T-helper 17 cell (primary cell): ENCODE results near the gene TMEM243. TPM values are rescaled to one million over a fixed set of nuclear protein-coding genes. Genes with fewer than 3 reads are reported as not detected.

ENCODE experiments used
- ATAC-seq: fragments of 150-1000 bp; cut with Tn5 transposase; 2 replicates; pipeline ENCODE4 v1.10.0; 2021; ENCODE audit warnings: mild to moderate bottlenecking, moderate library complexity
- DNase-seq, 3 donors: peaks; one replicate each; pipeline versions ENCODE4 v3.0.0 to v3.0.0-alpha.2; 2020 to 2021
- H3K9me3 ChIP-seq: one replicate; pipeline ENCODE4 v1.7.0; 2013; ENCODE audit warnings: low read length, mild to moderate bottlenecking; ENCODE audit not compliant: control insufficient read depth, poor library complexity, severe bottlenecking
- H3K27ac Mint-ChIP-seq: one replicate; pipeline ENCODE4 v1.8.0; 2022; ENCODE audit warnings: mild to moderate bottlenecking, moderate library complexity, mixed read lengths
- H3K27me3 Mint-ChIP-seq: one replicate; pipeline ENCODE4 v1.8.0; 2022; ENCODE audit warnings: mixed read lengths
- H3K36me3 Mint-ChIP-seq: one replicate; pipeline ENCODE4 v1.8.0; 2022; ENCODE audit warnings: low read depth, mixed read lengths
- H3K4me1 Mint-ChIP-seq: one replicate; pipeline ENCODE4 v1.8.0; 2022; ENCODE audit warnings: mild to moderate bottlenecking, mixed read lengths
- H3K4me3 Mint-ChIP-seq: one replicate; pipeline ENCODE4 v1.8.0; 2022; ENCODE audit warnings: mild to moderate bottlenecking, moderate library complexity, mixed read lengths
- total RNA-seq, 4 donors: library from RNA in 2 of 4; stranded (reverse) in 2 of 4; gene quantifications; one replicate each; pipeline ENCODE4 v1.2.3 and lab custom pipeline; 2022 to 2026

TMEM243 gene
- total RNA-seq, 2 donors from 2014 or later = 96.5 to 123 TPM

DNA sequence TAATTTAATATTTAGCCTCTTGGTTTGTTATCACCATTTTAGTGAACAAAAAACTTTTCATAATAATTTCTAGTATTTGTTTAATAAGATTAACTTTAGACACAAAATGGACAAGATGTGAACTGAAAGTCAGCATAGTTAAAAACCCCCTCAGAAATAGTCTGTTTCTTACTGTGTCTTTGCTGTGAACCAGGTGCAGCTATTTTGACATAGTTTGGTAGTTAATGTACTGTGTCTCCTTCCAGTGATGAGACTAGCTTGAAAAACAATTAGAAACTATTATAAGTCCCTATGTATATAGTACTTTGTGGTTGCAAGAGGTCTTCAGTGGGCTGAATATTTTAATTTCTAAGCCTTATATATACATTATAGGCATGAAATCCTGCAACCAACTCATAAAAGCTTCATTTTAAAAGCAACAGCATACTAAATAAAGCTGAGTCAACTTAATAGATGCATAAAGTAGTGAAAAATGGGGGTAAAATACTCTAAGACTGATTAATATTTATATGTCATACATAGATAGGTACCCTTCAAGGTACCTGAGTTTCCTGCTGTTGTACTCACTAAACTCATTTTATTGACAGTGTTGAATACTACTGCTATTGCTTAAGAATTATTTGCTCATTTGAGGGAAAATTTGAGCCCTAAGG lies 48.1 kb downstream of the TMEM243 start:
- Mint-ChIP-seq H3K36me3 (peaks cover 36% of the 10 kb centered on the region), H3K27ac (no peak overlapping the region), H3K4me3 (no peak overlapping the region), H3K27me3 (no peaks in the 10 kb centered on the region), H3K4me1 (peaks cover 25% of the 10 kb centered on the region)
- H3K9me3 ChIP-seq = no peaks in the 10 kb centered on the region
- ATAC-seq = no peak
- no peak for DNase-seq

DNA sequence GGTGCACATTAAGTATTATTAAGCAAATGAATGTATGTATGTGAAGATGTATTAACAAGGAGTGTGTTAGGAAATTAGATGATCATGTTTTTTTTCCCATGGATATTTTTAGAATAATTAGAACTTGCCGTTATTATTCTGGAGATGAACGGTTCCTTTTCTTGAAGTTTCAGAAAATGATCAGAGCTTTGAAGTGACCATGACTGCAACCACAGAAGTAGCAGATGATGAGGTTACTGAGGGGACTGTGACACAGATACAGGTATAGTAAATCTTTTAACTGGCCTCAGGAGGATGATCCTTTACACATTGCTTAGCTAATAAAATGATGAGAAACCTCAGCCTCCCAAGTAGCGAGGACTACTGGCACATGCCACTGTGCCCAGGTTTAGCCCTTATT lies 48.7 kb downstream of the TMEM243 start:
- H3K27me3 Mint-ChIP-seq = no peaks in the 10 kb centered on the region
- peaks cover 36% of the 10 kb centered on the region for H3K36me3 Mint-ChIP-seq
- ATAC-seq = no peak
- H3K4me3 Mint-ChIP-seq = no peak overlapping the region
- DNase-seq = no peak
- H3K4me1 Mint-ChIP-seq = peaks cover 22% of the 10 kb centered on the region
- no peaks in the 10 kb centered on the region for H3K9me3 ChIP-seq
- peak overlapping the region; percentile 88 for H3K27ac Mint-ChIP-seq

DNA sequence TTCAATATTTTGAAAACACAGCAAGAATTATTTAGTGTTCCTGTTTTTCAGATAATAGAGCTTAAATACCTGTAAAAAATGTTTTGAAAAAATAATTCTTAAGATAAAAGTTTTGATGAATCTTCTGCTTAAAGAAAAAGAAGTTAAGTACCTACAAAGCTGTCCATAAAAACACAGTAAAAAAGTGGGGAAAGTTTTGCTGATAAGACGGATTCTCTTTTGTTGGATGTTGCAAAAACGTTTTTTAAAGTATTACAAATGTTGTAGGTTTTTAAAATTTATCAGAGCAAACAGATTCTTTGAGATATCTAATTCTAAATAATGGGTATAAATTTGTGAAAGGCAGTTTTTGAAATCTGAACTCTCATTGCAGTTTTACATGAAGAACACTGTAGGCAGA lies 55.1 kb downstream of the TMEM243 start:
- Mint-ChIP-seq H3K27ac (peak overlapping the region; percentile 70), H3K4me3 (no peak overlapping the region), H3K27me3 (no peaks in the 10 kb centered on the region), H3K4me1 (peaks cover 23% of the 10 kb centered on the region), H3K36me3 (peaks cover 23% of the 10 kb centered on the region)
- no peaks in the 10 kb centered on the region for H3K9me3 ChIP-seq
- DNase-seq (no peak), ATAC-seq (no peak)

DNA sequence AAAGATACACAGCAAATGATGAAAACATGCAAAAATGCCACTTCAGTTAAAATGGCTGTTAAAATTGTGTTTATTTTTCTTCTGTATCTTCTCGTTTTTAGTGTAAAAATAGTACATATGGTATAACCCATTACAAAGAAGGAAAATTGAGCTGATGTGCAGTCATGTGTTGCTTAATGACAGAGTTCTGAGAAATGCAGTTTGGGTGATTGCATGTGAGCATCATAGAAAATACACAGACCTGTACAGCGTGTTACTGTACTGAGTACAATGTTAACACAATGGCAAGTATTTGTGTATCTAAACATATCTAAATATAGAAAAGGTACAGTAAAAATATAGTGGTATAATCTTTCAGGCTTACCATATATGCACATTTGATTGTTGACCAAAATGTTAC lies 60.0 kb downstream of the TMEM243 start:
- DNase-seq (no peak), ATAC-seq (no peak)
- Mint-ChIP-seq H3K4me1 (peaks cover 32% of the 10 kb centered on the region), H3K4me3 (no peak overlapping the region), H3K27ac (no peak overlapping the region), H3K36me3 (peaks cover 3% of the 10 kb centered on the region), H3K27me3 (no peaks in the 10 kb centered on the region)
- no peaks in the 10 kb centered on the region for H3K9me3 ChIP-seq

DNA sequence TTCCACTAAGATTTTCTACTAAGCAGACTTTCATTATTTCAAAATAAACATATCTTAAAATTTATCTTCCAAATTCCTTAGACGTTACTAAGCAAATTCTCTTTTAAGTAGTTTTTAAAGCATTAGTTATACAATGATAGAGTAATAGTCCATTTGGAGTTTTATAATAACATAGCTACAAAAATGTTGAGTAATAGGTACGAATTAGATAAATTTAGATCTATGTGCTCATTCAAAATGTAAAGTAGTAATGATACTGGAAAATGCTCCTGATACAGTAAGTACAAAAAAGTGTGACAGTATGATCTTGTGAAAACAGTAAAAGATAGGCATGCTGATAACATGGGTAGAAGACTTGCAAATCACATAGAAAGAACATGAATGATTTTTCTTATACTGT lies 62.8 kb downstream of the TMEM243 start:
- Mint-ChIP-seq H3K4me3 (no peak overlapping the region), H3K4me1 (peaks cover 38% of the 10 kb centered on the region), H3K27me3 (no peaks in the 10 kb centered on the region), H3K27ac (peak overlapping the region; percentile 63), H3K36me3 (peaks cover 6% of the 10 kb centered on the region)
- ATAC-seq = no peak
- no peaks in the 10 kb centered on the region for H3K9me3 ChIP-seq
- no peak for DNase-seq

DNA sequence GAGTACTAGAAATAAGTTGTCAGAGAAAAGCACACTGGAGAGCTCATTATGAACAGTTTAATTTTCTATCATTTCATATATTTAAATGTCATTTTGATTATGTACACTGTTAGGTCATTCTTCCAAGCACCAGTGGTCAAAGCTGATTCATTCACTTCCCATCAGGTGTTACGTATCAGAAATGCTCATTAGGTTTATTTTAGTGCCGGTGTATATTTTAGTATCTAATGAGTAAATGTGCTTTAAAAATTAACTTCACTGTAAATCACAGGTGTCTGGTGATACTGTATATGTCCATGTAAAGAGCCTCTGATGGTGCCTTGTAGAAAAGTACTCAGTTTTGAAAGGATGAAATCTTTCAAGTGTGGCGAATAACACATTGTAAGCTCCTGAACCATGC lies 63.7 kb downstream of the TMEM243 start:
- H3K27me3 Mint-ChIP-seq = no peaks in the 10 kb centered on the region
- peak overlapping the region; percentile 70 for H3K4me3 Mint-ChIP-seq
- ATAC-seq (no peak), DNase-seq (no peak)
- H3K36me3 Mint-ChIP-seq = peaks cover 6% of the 10 kb centered on the region
- peak overlapping the region; percentile 63 for H3K27ac Mint-ChIP-seq
- H3K4me1 Mint-ChIP-seq = peaks cover 41% of the 10 kb centered on the region
- H3K9me3 ChIP-seq = no peaks in the 10 kb centered on the region

DNA sequence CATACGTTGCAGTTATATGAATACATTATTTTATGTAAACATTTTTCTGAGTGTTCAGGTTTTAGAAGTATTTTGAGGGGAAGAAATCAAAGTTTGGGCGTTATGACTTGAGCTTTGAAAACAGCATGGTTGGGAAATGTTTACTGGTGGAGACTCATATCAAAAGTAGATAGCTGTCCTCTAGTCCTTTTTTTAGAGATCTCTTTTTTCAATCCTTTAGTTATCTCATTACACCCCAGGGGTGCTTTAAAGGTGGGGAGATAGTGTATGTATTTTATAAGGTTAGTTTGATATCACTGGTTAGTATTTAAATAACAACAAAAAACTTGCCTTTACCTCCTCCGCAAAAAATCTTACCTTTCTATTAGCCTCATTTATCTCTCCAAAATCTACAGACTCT lies 65.0 kb downstream of the TMEM243 start:
- Mint-ChIP-seq H3K4me3 (peak overlapping the region; percentile 99), H3K36me3 (peaks cover 6% of the 10 kb centered on the region), H3K27me3 (no peaks in the 10 kb centered on the region), H3K27ac (peak overlapping the region; percentile 99), H3K4me1 (peaks cover 36% of the 10 kb centered on the region)
- no peak for DNase-seq
- no peak for ATAC-seq
- no peaks in the 10 kb centered on the region for H3K9me3 ChIP-seq

DNA sequence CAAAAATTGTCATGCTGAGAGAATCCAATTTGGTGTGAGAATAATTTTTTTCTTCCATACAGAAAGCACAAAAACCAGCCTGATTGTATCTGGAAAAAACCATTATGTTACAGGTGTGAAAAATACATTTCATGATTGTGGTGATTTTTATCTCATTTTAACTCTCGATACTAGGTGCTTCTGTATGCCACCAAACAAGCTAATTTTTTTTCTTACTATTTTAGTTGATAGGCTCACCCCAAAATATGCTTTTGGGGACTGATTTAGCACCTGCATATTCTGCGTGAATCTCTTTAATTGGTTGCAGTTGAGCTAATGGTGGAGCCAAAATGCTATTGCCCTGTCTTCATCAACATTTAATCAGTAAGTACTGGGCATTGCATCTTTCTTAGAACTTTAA lies 65.4 kb downstream of the TMEM243 start:
- H3K27me3 Mint-ChIP-seq = no peaks in the 10 kb centered on the region
- peak overlapping the region; percentile 99 for H3K27ac Mint-ChIP-seq
- DNase-seq = no peak
- H3K4me3 Mint-ChIP-seq = peak overlapping the region; percentile 99
- H3K9me3 ChIP-seq = no peaks in the 10 kb centered on the region
- H3K36me3 Mint-ChIP-seq = peaks cover 6% of the 10 kb centered on the region
- ATAC-seq = no peak
- H3K4me1 Mint-ChIP-seq = peaks cover 36% of the 10 kb centered on the region

DNA sequence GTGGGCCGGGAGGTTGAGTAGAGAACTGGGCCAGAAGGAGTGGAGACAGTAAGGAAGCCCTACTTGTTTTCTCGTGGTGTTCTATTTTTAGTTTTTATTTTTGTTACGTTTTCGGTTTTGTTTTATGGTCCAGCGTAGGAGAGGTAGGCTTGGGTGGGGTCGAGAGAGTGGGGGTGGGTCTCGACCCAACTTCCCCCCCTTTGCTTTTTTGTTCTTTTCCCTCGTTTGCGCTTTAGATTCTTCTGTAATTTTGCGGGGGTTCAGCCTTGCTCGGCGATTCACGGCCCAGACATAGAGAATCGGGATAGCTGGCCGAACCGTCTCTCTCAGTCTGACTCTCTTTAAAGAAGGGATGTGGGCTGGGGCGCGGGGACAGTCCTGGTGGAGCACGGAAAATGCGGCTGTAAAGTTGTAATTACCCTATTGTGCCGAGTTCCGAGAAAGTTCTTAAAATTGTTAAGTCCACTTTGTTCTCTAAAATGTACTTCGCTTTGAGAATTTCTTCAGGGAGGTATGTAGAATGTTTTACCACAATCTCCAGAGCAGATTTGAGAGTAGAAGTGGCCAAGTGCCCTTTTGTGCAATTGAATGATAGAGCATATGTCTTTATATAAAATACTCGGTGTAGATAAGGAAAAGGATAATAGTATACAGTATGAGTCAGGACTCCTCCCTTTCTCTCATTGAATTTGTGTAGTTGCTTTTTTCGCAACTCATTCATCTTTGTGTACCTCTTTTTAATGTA lies 66.5 kb downstream of the TMEM243 start:
- Mint-ChIP-seq H3K27ac (peak overlapping the region; percentile 99), H3K4me3 (peak overlapping the region; percentile 99), H3K36me3 (peaks cover 6% of the 10 kb centered on the region), H3K4me1 (peaks cover 38% of the 10 kb centered on the region), H3K27me3 (no peaks in the 10 kb centered on the region)
- ATAC-seq (peak; percentile 27), DNase-seq (peak in 1 of 3 donors; percentile 16)
- no peaks in the 10 kb centered on the region for H3K9me3 ChIP-seq

DNA sequence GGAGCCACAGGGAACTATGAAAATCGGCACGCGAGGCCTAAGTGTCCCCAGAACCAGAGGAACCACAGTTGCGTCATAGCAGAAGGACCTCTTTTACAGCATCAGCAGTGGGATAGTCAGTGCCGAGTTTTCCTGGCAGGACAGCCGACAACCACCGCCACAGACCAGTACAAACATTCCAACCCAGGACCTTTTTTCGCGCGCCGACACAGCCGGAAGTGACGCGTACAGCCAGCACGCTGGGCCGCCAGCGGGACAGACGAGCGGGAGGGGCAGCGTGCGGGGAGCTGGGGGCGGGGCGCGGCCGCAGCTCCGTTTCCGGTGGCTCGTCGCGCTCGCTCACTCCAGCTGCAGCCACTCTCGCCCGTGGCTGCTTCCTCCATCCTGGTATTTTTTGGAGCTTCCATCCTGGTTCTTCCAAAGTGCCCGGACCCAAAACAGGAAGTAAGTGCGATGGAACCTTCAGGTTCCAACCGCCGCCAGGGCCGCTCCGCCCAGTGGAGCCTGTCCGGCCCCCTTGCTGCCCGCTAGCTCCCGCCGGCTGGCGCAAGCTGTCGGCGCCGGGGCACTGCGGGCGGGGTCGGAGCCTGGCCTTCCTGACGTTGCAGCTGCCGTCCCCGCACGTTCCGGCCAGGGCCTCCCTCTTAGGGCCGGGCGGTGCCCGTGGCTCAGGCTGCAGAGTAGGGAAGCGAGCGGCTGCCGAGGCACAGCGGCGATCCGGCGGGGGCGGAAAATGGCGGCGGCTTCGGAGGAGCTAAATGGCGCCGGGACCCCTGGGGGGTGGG lies 67.2 kb downstream of the TMEM243 start, which contains the start of gene DMTF1:
Gene DMTF1, plus strand, starts transcription at position 342 of the 785 bp plus-strand sequence. CDS start 12,489 bp downstream, outside the sequence.
- no peaks in the 10 kb centered on the region for H3K27me3 Mint-ChIP-seq
- ATAC-seq = peak; percentile 83
- H3K4me3 Mint-ChIP-seq = peak within 1 kb of the TSS; percentile 99
- H3K4me1 Mint-ChIP-seq = peaks cover 37% of the 10 kb centered on the region
- peaks cover 6% of the 10 kb centered on the region for H3K36me3 Mint-ChIP-seq
- H3K27ac Mint-ChIP-seq = peak within 1 kb of the TSS; percentile 99
- DNase-seq = peak; percentile 75 to 83 (median 80)
- H3K9me3 ChIP-seq = no peaks in the 10 kb centered on the region

DNA sequence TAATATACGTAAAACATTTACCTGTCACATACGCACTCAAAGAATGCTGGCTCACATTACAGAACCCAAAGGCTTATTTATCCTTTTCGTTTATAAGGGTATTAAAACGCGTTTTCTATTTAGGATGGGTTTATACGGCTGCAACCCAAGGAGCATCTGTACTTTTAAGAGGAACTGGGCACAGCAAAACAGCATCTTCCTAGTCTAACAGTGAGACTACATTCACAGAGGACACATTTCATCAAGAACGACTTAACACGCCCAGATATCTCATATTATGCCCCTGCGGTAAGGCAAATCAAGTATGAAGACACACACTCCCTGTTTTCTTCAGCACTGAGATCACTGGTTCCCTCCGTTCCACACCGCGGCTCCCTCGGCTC lies 67.8 kb downstream of the TMEM243 start:
- Mint-ChIP-seq H3K27me3 (no peaks in the 10 kb centered on the region), H3K27ac (peak overlapping the region; percentile 99), H3K4me3 (peak overlapping the region; percentile 99), H3K4me1 (peaks cover 31% of the 10 kb centered on the region), H3K36me3 (peaks cover 6% of the 10 kb centered on the region)
- H3K9me3 ChIP-seq = no peaks in the 10 kb centered on the region
- DNase-seq (no peak), ATAC-seq (peak; percentile 49)

DNA sequence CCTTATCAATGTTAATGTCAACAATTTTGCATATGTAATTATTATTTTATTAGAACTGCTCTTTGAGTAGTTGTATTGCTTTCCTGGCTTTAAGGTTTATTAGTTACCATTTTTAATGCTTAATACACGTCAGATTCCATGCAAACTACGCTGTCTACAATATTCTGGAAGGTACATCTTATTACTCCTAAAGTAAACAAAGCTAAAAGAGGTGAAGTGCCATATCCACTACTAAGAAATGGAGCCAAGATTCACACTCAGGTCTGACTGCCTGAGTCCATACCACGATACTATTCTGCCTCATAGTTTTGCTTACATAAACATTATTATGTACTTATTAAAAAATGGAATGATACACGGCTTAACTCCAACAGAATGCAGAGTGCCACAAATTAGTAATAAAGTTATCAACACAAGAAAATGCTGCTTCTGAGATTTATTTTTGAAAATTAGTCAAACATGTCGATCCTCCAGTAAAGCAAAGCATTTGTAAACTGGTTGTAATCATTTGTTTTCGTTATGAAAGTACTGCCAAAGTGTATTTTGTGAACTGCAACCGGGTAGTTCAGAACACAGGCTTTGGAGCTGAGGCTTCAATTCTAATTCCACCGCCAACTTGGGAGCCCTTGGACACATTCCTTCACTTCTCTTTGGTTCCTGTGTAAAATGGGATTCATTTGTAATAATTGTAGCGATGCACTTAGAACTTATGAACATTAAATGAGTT lies 68.4 kb downstream of the TMEM243 start:
- H3K9me3 ChIP-seq = no peaks in the 10 kb centered on the region
- Mint-ChIP-seq H3K27ac (peak overlapping the region; percentile 99), H3K27me3 (no peaks in the 10 kb centered on the region), H3K4me3 (peak overlapping the region; percentile 99), H3K36me3 (peaks cover 6% of the 10 kb centered on the region), H3K4me1 (peaks cover 28% of the 10 kb centered on the region)
- ATAC-seq = no peak
- no peak for DNase-seq
